Endothelial cell of umbilical vein (primary cell): ENCODE data around the gene CSMD2. TPM values are rescaled to one million over a fixed set of nuclear protein-coding genes. Genes with fewer than 3 reads are reported as not detected.

Source experiments
- BruUV-seq: library from RNA; stranded (reverse); fragments of 400-500 nt; replicated peaks from 2 replicates; lab custom pipeline; 2021; lab: Mats Ljungman, UMichigan
- CTCF ChIA-PET: fragments of 300-600, 350-600 bp; sonication (Branson Sonifier 250); formaldehyde crosslinking; loops from one replicate; lab custom pipeline; 2021; ENCODE audit warnings: antibody characterized with exemption, inconsistent platforms; lab: Charles Lee
- POLR2A ChIA-PET: fragments of 300-600, 350-600 bp; sonication (Branson Sonifier 250); formaldehyde crosslinking; loops from one replicate; lab custom pipeline; 2021; ENCODE audit warnings: antibody characterized with exemption, inconsistent platforms; lab: Charles Lee
- DNase-seq: peaks from one replicate; pipeline ENCODE4 v3.0.0-alpha.2; 2011; ENCODE audit warnings: low read depth, low spot score
- FAIRE-seq: peaks from 2 replicates; lab custom pipeline; 2011; peaks lifted over from hg19 to GRCh38; lab: Jason Lieb, UNC
- H2AFZ ChIP-seq: 2 replicates; pipeline ENCODE4 v1.6.0; 2012; ENCODE audit warnings: low read depth, low read length, control low read depth, inconsistent platforms
- H3K27ac ChIP-seq: 2 replicates; pipeline ENCODE4 v1.5.1; 2011; ENCODE audit warnings: low read depth, mild to moderate bottlenecking, control low read depth, low read length, moderate library complexity; ENCODE audit not compliant: insufficient read depth
- H3K27me3 ChIP-seq, 2 experiments: 2 replicates each; pipeline versions ENCODE4 v1.6.0 to v1.6.1; 2011; ENCODE audit warnings: low read length in 2 of 2, mixed read lengths in 1 of 2; ENCODE audit not compliant: control insufficient read depth in 2 of 2, insufficient read depth in 2 of 2
- H3K36me3 ChIP-seq, 2 experiments: 2 replicates in 1 of 2; 3 replicates in 1 of 2; pipeline ENCODE4 v1.5.1; 2011; ENCODE audit warnings: low read length in 2 of 2, mild to moderate bottlenecking in 1 of 2, moderate library complexity in 1 of 2; ENCODE audit not compliant: control insufficient read depth in 2 of 2, insufficient read depth in 2 of 2; ENCODE audit errors: extremely low read depth in 1 of 2
- H3K4me1 ChIP-seq: 3 replicates; pipeline ENCODE4 v1.5.1; 2011; ENCODE audit warnings: mild to moderate bottlenecking, low read length; ENCODE audit not compliant: control insufficient read depth, insufficient read depth; ENCODE audit errors: extremely low read depth
- H3K4me2 ChIP-seq: 2 replicates; pipeline ENCODE4 v1.6.1; 2011; ENCODE audit warnings: low read length, control low read depth, mixed read lengths; ENCODE audit not compliant: insufficient read depth
- H3K4me3 ChIP-seq, 3 experiments: fragments of 200-600 bp in 1 of 3; sonication (generic), shearing (Covaris generic) in 1 of 3; replicated peaks in 1 of 3; 2 replicates each; pipeline ENCODE4 v1.5.1; 2011 to 2016; ENCODE audit warnings: control low read depth in 3 of 3, low read length in 3 of 3, mild to moderate bottlenecking in 2 of 3, inconsistent platforms in 1 of 3, low read depth in 1 of 3, moderate library complexity in 1 of 3; ENCODE audit not compliant: insufficient read depth in 1 of 3
- H3K79me2 ChIP-seq: 2 replicates; pipeline ENCODE4 v1.6.0; 2012; ENCODE audit warnings: low read length, inconsistent platforms; ENCODE audit not compliant: control insufficient read depth, insufficient read depth
- H3K9ac ChIP-seq: replicated peaks from 2 replicates; pipeline ENCODE3; 2011; ENCODE audit warnings: low read length, control low read depth; ENCODE audit not compliant: insufficient read depth; ENCODE audit errors: extremely low read depth
- H3K9me1 ChIP-seq: replicated peaks from 3 replicates; pipeline ENCODE4 v1.6.0; 2011; ENCODE audit warnings: mild to moderate bottlenecking, low read length; ENCODE audit not compliant: control insufficient read depth, insufficient read depth; ENCODE audit errors: extremely low read depth
- H3K9me3 ChIP-seq: replicated peaks from 2 replicates; pipeline ENCODE4 v1.5.1; 2012; ENCODE audit warnings: low read length, inconsistent platforms; ENCODE audit not compliant: control insufficient read depth, insufficient read depth
- H4K20me1 ChIP-seq: replicated peaks from 2 replicates; pipeline ENCODE3; 2011; ENCODE audit warnings: mild to moderate bottlenecking, low read length; ENCODE audit not compliant: control insufficient read depth, insufficient read depth; ENCODE audit errors: extremely low read depth
- EZH2 ChIP-seq: IDR thresholded peaks from 2 replicates; pipeline ENCODE4 v1.6.1; 2012; ENCODE audit warnings: borderline replicate concordance, low read depth, mild to moderate bottlenecking, moderate library complexity, low read length, inconsistent platforms; ENCODE audit not compliant: severe bottlenecking
- FOS ChIP-seq: IDR thresholded peaks from 2 replicates; pipeline ENCODE4 v1.6.1; 2011; ENCODE audit warnings: mild to moderate bottlenecking, low read length, moderate library complexity, borderline replicate concordance; ENCODE audit not compliant: insufficient read depth
- GATA2 ChIP-seq: IDR thresholded peaks from 2 replicates; pipeline ENCODE4 v1.7.0; 2011; ENCODE audit warnings: low read depth, mild to moderate bottlenecking, moderate library complexity, mixed read lengths, low read length; ENCODE audit not compliant: insufficient read length, insufficient read depth
- JUN ChIP-seq: IDR thresholded peaks from 2 replicates; pipeline ENCODE4 v1.6.1; 2011; ENCODE audit warnings: borderline replicate concordance, low read depth; ENCODE audit not compliant: insufficient read length, insufficient read depth
- MAX ChIP-seq: IDR thresholded peaks from 2 replicates; pipeline ENCODE4 v1.6.1; 2011; ENCODE audit not compliant: insufficient read depth, insufficient read length
- MYC ChIP-seq: IDR thresholded peaks from one replicate; pipeline ENCODE4 v1.6.1; 2011; ENCODE audit warnings: mild to moderate bottlenecking, low read depth, low read length
- POLR2A ChIP-seq: IDR thresholded peaks from 2 replicates; pipeline ENCODE4 v1.6.1; 2012; ENCODE audit warnings: low read depth, mild to moderate bottlenecking, control low read depth, low read length
- POLR2AphosphoS5 ChIP-seq: IDR thresholded peaks from 2 replicates; pipeline ENCODE4 v1.6.1; 2012; ENCODE audit warnings: low read depth, mild to moderate bottlenecking, control low read depth, low read length, moderate library complexity; ENCODE audit not compliant: insufficient read depth
- dilution Hi-C: fragments of 300-500 bp; cut with MboI; formaldehyde crosslinking; loops from one replicate; pipeline ENCODE4 v1.15.0; 2019; ENCODE audit warnings: low sequenced_read_pairs; ENCODE audit not compliant: extremely low pct_ligation_motif_present
- intact Hi-C: fragments of 100-400 bp; cut with micrococcal nuclease; formaldehyde crosslinking; loops from one replicate; pipeline ENCODE4 v1.10.0; 2022
- polyA plus RNA-seq, 4 experiments: library from polyadenylated mRNA; depleted of rRNA in 3 of 4; stranded (reverse) in 3 of 4; unstranded in 1 of 4; fragments of >200 nt; gene quantifications; 2 replicates each; pipeline versions ENCODE4 v1.2.1 to v1.2.3, GENCODE V29; 2011 to 2012; ENCODE audit warnings: missing spikeins in 1 of 4
- total RNA-seq: library from RNA; stranded (reverse); gene quantifications from 2 replicates; pipeline ENCODE4 v1.2.3, GENCODE V29; 2021
- TF ChIP-seq, protein P1 (sequence below), 2 donors: IDR thresholded peaks; 1 replicate in 1 of 2; 2 replicates in 1 of 2; pipeline ENCODE4 v1.5.1; 2011; ENCODE audit warnings: low read length in 2 of 2, mild to moderate bottlenecking in 2 of 2, moderate library complexity in 2 of 2, control low read depth in 1 of 2, inconsistent platforms in 1 of 2, low read depth in 1 of 2; ENCODE audit not compliant: insufficient read depth in 1 of 2; ENCODE audit errors: extremely low read depth in 1 of 2

CSMD2 gene
- total and polyA plus RNA-seq, 2 donors (not counting 3 experiments of a cell fraction or from before 2014, with no cell fraction given), result under 0.01 TPM; not detected in 1

GRCh38 chr1:34127006-34128000 lies 37.7 kb downstream of the CSMD2 start:
- CTCF ChIA-PET, result no interaction called here
- POLR2A ChIA-PET, result no interaction called here
- BruUV-seq, result no TSS peak
- Histone ChIP-seq H3K4me2 (no peak overlapping the region), H3K27ac (no peak overlapping the region), H3K27me3 (no peaks in the 10 kb centered on the region), H3K36me3 (no peaks in the 10 kb centered on the region), H3K4me3 (no peak overlapping the region), H3K4me1 (no peaks in the 10 kb centered on the region), H3K9me1 (no peaks in the 10 kb centered on the region), H2AFZ (no peak overlapping the region), H3K9me3 (peaks cover 3% of the 10 kb centered on the region), H3K79me2 (no peaks in the 10 kb centered on the region), H4K20me1 (no peaks in the 10 kb centered on the region), H3K9ac (no peak overlapping the region)
- intact Hi-C loops (no loop called here), dilution Hi-C loops (no loop called here)
- no peak for DNase-seq
- TF ChIP-seq FOS (no peak), MYC (no peak), GATA2 (no peak), POLR2AphosphoS5 (no peak), POLR2A (no peak), MAX (no peak), EZH2 (no peak), JUN (no peak)
- TF ChIP-seq, protein P1, sequence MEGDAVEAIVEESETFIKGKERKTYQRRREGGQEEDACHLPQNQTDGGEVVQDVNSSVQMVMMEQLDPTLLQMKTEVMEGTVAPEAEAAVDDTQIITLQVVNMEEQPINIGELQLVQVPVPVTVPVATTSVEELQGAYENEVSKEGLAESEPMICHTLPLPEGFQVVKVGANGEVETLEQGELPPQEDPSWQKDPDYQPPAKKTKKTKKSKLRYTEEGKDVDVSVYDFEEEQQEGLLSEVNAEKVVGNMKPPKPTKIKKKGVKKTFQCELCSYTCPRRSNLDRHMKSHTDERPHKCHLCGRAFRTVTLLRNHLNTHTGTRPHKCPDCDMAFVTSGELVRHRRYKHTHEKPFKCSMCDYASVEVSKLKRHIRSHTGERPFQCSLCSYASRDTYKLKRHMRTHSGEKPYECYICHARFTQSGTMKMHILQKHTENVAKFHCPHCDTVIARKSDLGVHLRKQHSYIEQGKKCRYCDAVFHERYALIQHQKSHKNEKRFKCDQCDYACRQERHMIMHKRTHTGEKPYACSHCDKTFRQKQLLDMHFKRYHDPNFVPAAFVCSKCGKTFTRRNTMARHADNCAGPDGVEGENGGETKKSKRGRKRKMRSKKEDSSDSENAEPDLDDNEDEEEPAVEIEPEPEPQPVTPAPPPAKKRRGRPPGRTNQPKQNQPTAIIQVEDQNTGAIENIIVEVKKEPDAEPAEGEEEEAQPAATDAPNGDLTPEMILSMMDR (IDR thresholded peaks at IDR 0.05; ENCODE audit: extremely low read depth in 1 of 2, insufficient read depth in 1 of 2, low read depth in 1 of 2, low read length in 2 of 2), result no peak
- FAIRE-seq, result no peak
